GM23338 (cell line): ENCODE data around the gene TSPEAR. TPM values are rescaled to one million over a fixed set of nuclear protein-coding genes. Genes with fewer than 3 reads are reported as not detected.

Source experiments
- ATAC-seq: fragments of 200-7000 bp; cut with Tn5 transposase; 3 replicates; pipeline ENCODE4 v1.9.1; 2020
- DNase-seq: peaks from one replicate; pipeline ENCODE4 v3.0.0-alpha.2; 2015; ENCODE audit warnings: low spot score
- H2AFZ ChIP-seq: fragments of 200-600 bp; sonication (generic); 2 replicates; pipeline ENCODE4 v1.8.0; 2016; ENCODE audit warnings: antibody characterized with exemption, mild to moderate bottlenecking, moderate library complexity
- H3F3A ChIP-seq: fragments of 200-600 bp; sonication (generic); replicated peaks from 2 replicates; pipeline ENCODE4 v1.8.0; 2017; ENCODE audit warnings: antibody characterized with exemption, mixed run types, low read depth
- H3K27ac ChIP-seq: fragments of 200-600 bp; sonication (generic); 2 replicates; pipeline ENCODE4 v1.6.1; 2016; ENCODE audit warnings: low read depth
- H3K27me3 ChIP-seq: fragments of 200-600 bp; sonication (generic); 2 replicates; pipeline ENCODE4 v1.8.0; 2016; ENCODE audit warnings: mild to moderate bottlenecking, mixed run types, moderate library complexity; ENCODE audit not compliant: insufficient read depth
- H3K36me3 ChIP-seq: fragments of 200-600 bp; sonication (generic); 2 replicates; pipeline ENCODE4 v1.8.0; 2016; ENCODE audit warnings: mild to moderate bottlenecking; ENCODE audit not compliant: insufficient read depth
- H3K4me1 ChIP-seq: fragments of 200-600 bp; sonication (generic); 2 replicates; pipeline ENCODE4 v1.8.0; 2016; ENCODE audit warnings: mild to moderate bottlenecking, moderate library complexity; ENCODE audit not compliant: insufficient read depth
- H3K4me2 ChIP-seq: fragments of 200-600 bp; sonication (generic); 2 replicates; pipeline ENCODE4 v1.7.1; 2017; ENCODE audit warnings: mixed run types
- H3K4me3 ChIP-seq: fragments of 200-600 bp; sonication (generic); 2 replicates; pipeline ENCODE4 v1.6.1; 2016; ENCODE audit warnings: mixed run types
- H3K79me2 ChIP-seq: fragments of 200-600 bp; sonication (generic); replicated peaks from 2 replicates; pipeline ENCODE4 v1.8.0; 2017; ENCODE audit warnings: mild to moderate bottlenecking; ENCODE audit not compliant: insufficient read depth
- H3K9me2 ChIP-seq: fragments of 200-600 bp; sonication (generic); 2 replicates; pipeline ENCODE4 v1.8.0; 2017; ENCODE audit not compliant: insufficient read depth
- H4K20me1 ChIP-seq: fragments of 200-600 bp; sonication (generic); replicated peaks from 2 replicates; pipeline ENCODE4 v1.8.0; 2017; ENCODE audit warnings: mild to moderate bottlenecking; ENCODE audit not compliant: insufficient read depth
- H3K27ac Mint-ChIP-seq: 2 replicates; pipeline ENCODE4 v1.8.0; 2020; ENCODE audit warnings: inconsistent platforms, mild to moderate bottlenecking, moderate library complexity, mixed read lengths
- H3K27me3 Mint-ChIP-seq: 3 replicates; pipeline ENCODE4 v1.8.0; 2022; ENCODE audit warnings: low read depth, mild to moderate bottlenecking, moderate library complexity, mixed read lengths, inconsistent platforms; ENCODE audit not compliant: insufficient read depth, poor library complexity
- H3K36me3 Mint-ChIP-seq: 3 replicates; pipeline ENCODE4 v1.8.0; 2021; ENCODE audit warnings: low read depth, mild to moderate bottlenecking, inconsistent platforms, moderate library complexity, mixed read lengths
- H3K4me1 Mint-ChIP-seq: 3 replicates; pipeline ENCODE4 v1.8.0; 2020; ENCODE audit warnings: mild to moderate bottlenecking, inconsistent platforms, mixed read lengths
- H3K4me3 Mint-ChIP-seq: 3 replicates; pipeline ENCODE4 v1.8.0; 2021; ENCODE audit warnings: moderate library complexity, mild to moderate bottlenecking, inconsistent platforms, mixed read lengths
- H3K9me3 Mint-ChIP-seq: 3 replicates; pipeline ENCODE4 v1.8.0; 2020; ENCODE audit warnings: moderate library complexity, mild to moderate bottlenecking, inconsistent platforms, mixed read lengths
- CREB1 ChIP-seq: fragments of 250-450 bp; sonication (Bioruptor Pico); IDR thresholded peaks from 2 replicates; pipeline ENCODE4 v1.5.0; 2020; ENCODE audit warnings: low read depth, mild to moderate bottlenecking, moderate library complexity
- EZH2phosphoT487 ChIP-seq: fragments of 200-600 bp; sonication (generic); IDR thresholded peaks from one replicate; pipeline ENCODE4 v1.8.1; 2018; ENCODE audit warnings: antibody characterized with exemption; ENCODE audit not compliant: unreplicated experiment
- JUNB ChIP-seq: IDR thresholded peaks from one replicate; pipeline ENCODE4 v1.6.1; 2016; ENCODE audit warnings: antibody characterized with exemption; ENCODE audit not compliant: unreplicated experiment
- ZNF114 ChIP-seq: fragments of 250-450 bp; sonication (Bioruptor Pico); IDR thresholded peaks from 2 replicates; pipeline ENCODE4 v1.5.0; 2020; ENCODE audit warnings: mild to moderate bottlenecking, moderate library complexity
- polyA plus RNA-seq: library from polyadenylated mRNA; unstranded; fragments of >200 nt; fragmentation: Nextera tagmentation; extraction: Ambion mirVana; gene quantifications from 2 replicates; pipeline ENCODE4 v1.2.1, GENCODE V29; 2016
- total RNA-seq: library from RNA; depleted of rRNA; stranded (reverse); fragments of >200 nt; shearing (Covaris generic); gene quantifications from 2 replicates; pipeline ENCODE4 v1.2.3, GENCODE V29; 2014
- TF ChIP-seq, protein P1 (sequence below): fragments of 250-450 bp; sonication (Bioruptor Pico); IDR thresholded peaks from 2 replicates; pipeline ENCODE4 v1.5.0; 2020; ENCODE audit warnings: mild to moderate bottlenecking, moderate library complexity
- TF ChIP-seq, protein P2 (sequence below): IDR thresholded peaks from 2 replicates; pipeline ENCODE4 v1.6.1; 2016; ENCODE audit warnings: antibody characterized with exemption
- TF ChIP-seq, protein P3 (sequence below): IDR thresholded peaks from one replicate; pipeline ENCODE4 v1.6.1; 2018; ENCODE audit warnings: antibody characterized with exemption; ENCODE audit not compliant: unreplicated experiment

TSPEAR gene
- total and polyA plus RNA-seq, 2 experiments from 2014 or later: 0.35 to 0.92 TPM

DNA sequence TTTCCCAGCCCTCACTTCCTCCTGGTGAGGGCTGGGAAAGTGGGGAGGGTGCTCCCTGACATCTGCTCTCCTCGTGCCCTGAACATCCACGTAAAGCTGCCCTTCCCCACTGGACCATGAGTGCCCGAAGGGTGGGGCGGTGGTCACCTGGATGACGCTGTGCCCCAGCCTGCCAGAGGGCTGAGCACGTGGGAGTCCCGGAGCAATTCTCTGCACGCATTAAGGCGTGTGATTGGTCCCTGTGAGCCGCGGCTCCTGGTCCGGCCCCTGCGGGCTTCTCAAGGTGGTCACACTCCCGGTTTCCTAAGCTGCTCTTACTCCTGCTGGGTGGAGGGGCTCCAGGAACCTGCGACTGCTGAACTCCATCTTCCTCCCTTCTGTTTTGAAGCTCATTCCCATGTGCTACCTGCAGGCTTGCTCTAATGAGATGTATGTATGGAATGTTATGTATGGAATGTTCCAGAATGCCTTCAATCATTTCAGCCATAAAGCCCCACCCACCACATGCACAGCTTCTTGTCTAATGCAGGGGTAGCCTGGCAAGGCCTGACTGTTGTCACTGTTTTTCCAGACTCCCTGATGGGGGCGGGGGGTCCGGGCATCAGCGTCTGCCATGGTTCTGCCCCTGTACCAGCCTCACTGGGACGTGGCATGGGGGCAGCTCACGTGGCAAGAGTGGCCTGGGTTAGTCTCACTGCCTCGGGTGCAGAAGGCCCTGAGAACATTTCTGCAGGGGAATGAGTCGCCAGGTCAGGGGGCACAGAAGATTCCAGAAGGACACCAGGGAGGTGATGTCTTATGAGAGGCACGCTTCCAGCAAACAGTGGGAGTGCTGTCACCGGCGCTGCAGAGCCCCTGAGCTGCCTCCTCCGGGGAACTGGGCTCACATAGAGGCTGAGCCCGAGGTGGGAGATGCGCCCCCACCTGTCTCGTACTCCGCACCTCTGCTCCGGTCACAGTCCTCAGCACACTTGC, 190.8 kb downstream of the TSPEAR start:
- no peak overlapping the region for H3K4me3 ChIP-seq
- 0 out of 2 replicates have a peak, but pooled peaks cover 6% of the 10 kb centered on the region for H3K9me2 ChIP-seq
- no peaks in the 10 kb centered on the region for H4K20me1 ChIP-seq
- no peak for DNase-seq
- Mint-ChIP-seq H3K27me3 (peaks cover 6% of the 10 kb centered on the region), H3K4me3 (no peak overlapping the region), H3K27ac (no peak overlapping the region), H3K9me3 (peaks cover 3% of the 10 kb centered on the region; the same call in 1 of the 3 replicates), H3K4me1 (no peaks in the 10 kb centered on the region; the same call in 2 of the 3 replicates), H3K36me3 (peaks cover 4% of the 10 kb centered on the region; the same call in 1 of the 3 replicates)
- H3K4me2 ChIP-seq: no peak overlapping the region
- no peaks in the 10 kb centered on the region for H3K79me2 ChIP-seq
- H3F3A ChIP-seq: no peaks in the 10 kb centered on the region
- ATAC-seq: no peak; the same call in 2 of the 3 replicates
- TF ChIP-seq, protein P1, sequence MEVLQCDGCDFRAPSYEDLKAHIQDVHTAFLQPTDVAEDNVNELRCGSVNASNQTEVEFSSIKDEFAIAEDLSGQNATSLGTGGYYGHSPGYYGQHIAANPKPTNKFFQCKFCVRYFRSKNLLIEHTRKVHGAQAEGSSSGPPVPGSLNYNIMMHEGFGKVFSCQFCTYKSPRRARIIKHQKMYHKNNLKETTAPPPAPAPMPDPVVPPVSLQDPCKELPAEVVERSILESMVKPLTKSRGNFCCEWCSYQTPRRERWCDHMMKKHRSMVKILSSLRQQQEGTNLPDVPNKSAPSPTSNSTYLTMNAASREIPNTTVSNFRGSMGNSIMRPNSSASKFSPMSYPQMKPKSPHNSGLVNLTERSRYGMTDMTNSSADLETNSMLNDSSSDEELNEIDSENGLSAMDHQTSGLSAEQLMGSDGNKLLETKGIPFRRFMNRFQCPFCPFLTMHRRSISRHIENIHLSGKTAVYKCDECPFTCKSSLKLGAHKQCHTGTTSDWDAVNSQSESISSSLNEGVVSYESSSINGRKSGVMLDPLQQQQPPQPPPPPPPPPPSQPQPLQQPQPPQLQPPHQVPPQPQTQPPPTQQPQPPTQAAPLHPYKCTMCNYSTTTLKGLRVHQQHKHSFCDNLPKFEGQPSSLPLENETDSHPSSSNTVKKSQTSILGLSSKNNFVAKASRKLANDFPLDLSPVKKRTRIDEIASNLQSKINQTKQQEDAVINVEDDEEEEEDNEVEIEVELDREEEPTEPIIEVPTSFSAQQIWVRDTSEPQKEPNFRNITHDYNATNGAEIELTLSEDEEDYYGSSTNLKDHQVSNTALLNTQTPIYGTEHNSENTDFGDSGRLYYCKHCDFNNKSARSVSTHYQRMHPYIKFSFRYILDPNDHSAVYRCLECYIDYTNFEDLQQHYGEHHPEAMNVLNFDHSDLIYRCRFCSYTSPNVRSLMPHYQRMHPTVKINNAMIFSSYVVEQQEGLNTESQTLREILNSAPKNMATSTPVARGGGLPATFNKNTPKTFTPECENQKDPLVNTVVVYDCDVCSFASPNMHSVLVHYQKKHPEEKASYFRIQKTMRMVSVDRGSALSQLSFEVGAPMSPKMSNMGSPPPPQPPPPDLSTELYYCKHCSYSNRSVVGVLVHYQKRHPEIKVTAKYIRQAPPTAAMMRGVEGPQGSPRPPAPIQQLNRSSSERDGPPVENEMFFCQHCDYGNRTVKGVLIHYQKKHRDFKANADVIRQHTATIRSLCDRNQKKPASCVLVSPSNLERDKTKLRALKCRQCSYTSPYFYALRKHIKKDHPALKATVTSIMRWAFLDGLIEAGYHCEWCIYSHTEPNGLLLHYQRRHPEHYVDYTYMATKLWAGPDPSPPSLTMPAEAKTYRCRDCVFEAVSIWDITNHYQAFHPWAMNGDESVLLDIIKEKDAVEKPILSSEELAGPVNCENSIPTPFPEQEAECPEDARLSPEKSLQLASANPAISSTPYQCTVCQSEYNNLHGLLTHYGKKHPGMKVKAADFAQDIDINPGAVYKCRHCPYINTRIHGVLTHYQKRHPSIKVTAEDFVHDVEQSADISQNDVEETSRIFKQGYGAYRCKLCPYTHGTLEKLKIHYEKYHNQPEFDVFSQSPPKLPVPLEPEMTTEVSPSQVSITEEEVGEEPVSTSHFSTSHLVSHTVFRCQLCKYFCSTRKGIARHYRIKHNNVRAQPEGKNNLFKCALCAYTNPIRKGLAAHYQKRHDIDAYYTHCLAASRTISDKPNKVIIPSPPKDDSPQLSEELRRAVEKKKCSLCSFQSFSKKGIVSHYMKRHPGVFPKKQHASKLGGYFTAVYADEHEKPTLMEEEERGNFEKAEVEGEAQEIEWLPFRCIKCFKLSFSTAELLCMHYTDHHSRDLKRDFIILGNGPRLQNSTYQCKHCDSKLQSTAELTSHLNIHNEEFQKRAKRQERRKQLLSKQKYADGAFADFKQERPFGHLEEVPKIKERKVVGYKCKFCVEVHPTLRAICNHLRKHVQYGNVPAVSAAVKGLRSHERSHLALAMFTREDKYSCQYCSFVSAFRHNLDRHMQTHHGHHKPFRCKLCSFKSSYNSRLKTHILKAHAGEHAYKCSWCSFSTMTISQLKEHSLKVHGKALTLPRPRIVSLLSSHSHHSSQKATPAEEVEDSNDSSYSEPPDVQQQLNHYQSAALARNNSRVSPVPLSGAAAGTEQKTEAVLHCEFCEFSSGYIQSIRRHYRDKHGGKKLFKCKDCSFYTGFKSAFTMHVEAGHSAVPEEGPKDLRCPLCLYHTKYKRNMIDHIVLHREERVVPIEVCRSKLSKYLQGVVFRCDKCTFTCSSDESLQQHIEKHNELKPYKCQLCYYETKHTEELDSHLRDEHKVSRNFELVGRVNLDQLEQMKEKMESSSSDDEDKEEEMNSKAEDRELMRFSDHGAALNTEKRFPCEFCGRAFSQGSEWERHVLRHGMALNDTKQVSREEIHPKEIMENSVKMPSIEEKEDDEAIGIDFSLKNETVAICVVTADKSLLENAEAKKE (CRISPR knock-in tag): no peak
- TF ChIP-seq JUNB: no peak
- TF ChIP-seq, protein P2, sequence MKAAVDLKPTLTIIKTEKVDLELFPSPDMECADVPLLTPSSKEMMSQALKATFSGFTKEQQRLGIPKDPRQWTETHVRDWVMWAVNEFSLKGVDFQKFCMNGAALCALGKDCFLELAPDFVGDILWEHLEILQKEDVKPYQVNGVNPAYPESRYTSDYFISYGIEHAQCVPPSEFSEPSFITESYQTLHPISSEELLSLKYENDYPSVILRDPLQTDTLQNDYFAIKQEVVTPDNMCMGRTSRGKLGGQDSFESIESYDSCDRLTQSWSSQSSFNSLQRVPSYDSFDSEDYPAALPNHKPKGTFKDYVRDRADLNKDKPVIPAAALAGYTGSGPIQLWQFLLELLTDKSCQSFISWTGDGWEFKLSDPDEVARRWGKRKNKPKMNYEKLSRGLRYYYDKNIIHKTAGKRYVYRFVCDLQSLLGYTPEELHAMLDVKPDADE: no peak
- TF ChIP-seq, protein P3, sequence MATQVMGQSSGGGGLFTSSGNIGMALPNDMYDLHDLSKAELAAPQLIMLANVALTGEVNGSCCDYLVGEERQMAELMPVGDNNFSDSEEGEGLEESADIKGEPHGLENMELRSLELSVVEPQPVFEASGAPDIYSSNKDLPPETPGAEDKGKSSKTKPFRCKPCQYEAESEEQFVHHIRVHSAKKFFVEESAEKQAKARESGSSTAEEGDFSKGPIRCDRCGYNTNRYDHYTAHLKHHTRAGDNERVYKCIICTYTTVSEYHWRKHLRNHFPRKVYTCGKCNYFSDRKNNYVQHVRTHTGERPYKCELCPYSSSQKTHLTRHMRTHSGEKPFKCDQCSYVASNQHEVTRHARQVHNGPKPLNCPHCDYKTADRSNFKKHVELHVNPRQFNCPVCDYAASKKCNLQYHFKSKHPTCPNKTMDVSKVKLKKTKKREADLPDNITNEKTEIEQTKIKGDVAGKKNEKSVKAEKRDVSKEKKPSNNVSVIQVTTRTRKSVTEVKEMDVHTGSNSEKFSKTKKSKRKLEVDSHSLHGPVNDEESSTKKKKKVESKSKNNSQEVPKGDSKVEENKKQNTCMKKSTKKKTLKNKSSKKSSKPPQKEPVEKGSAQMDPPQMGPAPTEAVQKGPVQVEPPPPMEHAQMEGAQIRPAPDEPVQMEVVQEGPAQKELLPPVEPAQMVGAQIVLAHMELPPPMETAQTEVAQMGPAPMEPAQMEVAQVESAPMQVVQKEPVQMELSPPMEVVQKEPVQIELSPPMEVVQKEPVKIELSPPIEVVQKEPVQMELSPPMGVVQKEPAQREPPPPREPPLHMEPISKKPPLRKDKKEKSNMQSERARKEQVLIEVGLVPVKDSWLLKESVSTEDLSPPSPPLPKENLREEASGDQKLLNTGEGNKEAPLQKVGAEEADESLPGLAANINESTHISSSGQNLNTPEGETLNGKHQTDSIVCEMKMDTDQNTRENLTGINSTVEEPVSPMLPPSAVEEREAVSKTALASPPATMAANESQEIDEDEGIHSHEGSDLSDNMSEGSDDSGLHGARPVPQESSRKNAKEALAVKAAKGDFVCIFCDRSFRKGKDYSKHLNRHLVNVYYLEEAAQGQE: no peak
- no peak for TF ChIP-seq ZNF114 (CRISPR knock-in tag)
- TF ChIP-seq CREB1 (CRISPR knock-in tag): no peak
- no peak for TF ChIP-seq EZH2phosphoT487
- no peaks in the 10 kb centered on the region for H3K36me3 ChIP-seq
- H3K27me3 ChIP-seq: no peaks in the 10 kb centered on the region
- no peak overlapping the region for H3K27ac ChIP-seq
- no peak overlapping the region for H2AFZ ChIP-seq
- no peaks in the 10 kb centered on the region for H3K4me1 ChIP-seq
